ENCODE data around the gene SIAH2. TPM values are rescaled to one million over a fixed set of nuclear protein-coding genes. Genes with fewer than 3 reads are reported as not detected.

Gene SIAH2
- total RNA-seq, 1 donor from 2014 or later, result 27.6 TPM

DNA sequence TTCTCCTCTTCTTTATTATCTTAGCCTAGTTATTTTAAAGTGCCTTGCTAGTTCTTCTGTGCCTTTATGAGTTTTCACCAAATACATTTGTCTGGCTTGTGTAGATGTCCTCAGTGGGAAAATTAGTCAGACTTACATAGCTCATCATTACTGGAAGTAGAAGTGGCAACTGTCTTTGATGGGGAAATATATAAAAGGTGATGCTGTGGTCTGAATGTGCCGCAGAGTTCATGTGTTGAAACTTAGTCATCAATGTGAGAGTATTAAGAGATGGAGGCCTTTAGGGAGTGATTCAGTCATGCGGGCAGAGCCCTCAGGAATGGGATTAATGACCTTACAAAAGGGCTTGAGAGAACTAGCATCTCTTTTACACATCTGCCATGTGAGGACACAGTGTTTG lies 52.9 kb downstream of the SIAH2 start:
- Mint-ChIP-seq H3K4me1 (ENCODE audit: unreplicated experiment) (no peaks in the 10 kb centered on the region), H3K9me3 (ENCODE audit: unreplicated experiment) (peaks cover 37% of the 10 kb centered on the region), H3K36me3 (ENCODE audit: unreplicated experiment) (peaks cover 31% of the 10 kb centered on the region), H3K27me3 (ENCODE audit: unreplicated experiment) (peaks cover 11% of the 10 kb centered on the region), H3K27ac (ENCODE audit: unreplicated experiment) (no peak overlapping the region), H3K4me3 (ENCODE audit: unreplicated experiment) (no peak overlapping the region)
- DNase-seq (ENCODE audit: extremely low spot score, unreplicated experiment), result no peak
- TF ChIP-seq, protein P1, sequence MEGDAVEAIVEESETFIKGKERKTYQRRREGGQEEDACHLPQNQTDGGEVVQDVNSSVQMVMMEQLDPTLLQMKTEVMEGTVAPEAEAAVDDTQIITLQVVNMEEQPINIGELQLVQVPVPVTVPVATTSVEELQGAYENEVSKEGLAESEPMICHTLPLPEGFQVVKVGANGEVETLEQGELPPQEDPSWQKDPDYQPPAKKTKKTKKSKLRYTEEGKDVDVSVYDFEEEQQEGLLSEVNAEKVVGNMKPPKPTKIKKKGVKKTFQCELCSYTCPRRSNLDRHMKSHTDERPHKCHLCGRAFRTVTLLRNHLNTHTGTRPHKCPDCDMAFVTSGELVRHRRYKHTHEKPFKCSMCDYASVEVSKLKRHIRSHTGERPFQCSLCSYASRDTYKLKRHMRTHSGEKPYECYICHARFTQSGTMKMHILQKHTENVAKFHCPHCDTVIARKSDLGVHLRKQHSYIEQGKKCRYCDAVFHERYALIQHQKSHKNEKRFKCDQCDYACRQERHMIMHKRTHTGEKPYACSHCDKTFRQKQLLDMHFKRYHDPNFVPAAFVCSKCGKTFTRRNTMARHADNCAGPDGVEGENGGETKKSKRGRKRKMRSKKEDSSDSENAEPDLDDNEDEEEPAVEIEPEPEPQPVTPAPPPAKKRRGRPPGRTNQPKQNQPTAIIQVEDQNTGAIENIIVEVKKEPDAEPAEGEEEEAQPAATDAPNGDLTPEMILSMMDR (IDR thresholded peaks at IDR 0.05), result no peak

DNA sequence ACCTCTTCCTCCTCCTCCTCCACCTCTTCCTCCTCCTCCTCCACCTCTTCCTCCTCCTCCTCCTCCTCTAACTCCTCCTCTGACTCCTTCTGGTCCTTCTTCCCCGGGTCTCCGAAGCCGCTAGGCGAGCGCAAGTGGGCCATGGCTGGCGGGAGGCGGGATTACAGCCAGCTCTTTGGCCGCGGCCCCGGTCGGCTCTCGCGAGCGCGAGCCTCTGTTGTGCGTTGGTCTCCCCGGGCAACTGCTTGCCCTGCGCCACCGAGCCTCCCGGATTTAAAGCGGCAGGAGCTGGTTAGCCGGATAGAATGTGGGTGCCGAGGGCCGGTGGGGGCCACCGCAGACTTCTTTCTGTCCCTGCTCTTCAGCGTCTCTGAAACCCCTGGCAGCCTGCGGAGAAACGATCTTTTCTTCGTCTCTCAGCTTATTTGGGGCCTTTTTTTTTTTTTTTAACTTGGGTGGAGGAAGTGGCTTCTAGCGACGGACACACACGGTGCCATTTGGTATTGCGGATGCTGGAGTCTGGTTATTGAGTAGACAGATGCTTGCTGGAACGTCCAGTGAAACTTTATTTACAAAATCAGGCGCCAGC lies 59.1 kb downstream of the SIAH2 start, which contains the start of gene ERICH6:
ERICH6 (minus strand) TSS at position 165 of the 589 bp plus-strand sequence; CDS start at position 143, 22 bp downstream.
- Mint-ChIP-seq H3K9me3 (ENCODE audit: unreplicated experiment) (peaks cover 10% of the 10 kb centered on the region), H3K27me3 (ENCODE audit: unreplicated experiment) (no peaks in the 10 kb centered on the region), H3K36me3 (ENCODE audit: unreplicated experiment) (peaks cover 8% of the 10 kb centered on the region), H3K4me3 (ENCODE audit: unreplicated experiment) (peak within 1 kb of the TSS; percentile 96), H3K27ac (ENCODE audit: unreplicated experiment) (peak within 1 kb of the TSS; percentile 98), H3K4me1 (ENCODE audit: unreplicated experiment) (peaks cover 13% of the 10 kb centered on the region)
- peak; percentile 97 for DNase-seq (ENCODE audit: extremely low spot score, unreplicated experiment)
- TF ChIP-seq, protein P1 (IDR thresholded peaks at IDR 0.05), result no peak

DNA sequence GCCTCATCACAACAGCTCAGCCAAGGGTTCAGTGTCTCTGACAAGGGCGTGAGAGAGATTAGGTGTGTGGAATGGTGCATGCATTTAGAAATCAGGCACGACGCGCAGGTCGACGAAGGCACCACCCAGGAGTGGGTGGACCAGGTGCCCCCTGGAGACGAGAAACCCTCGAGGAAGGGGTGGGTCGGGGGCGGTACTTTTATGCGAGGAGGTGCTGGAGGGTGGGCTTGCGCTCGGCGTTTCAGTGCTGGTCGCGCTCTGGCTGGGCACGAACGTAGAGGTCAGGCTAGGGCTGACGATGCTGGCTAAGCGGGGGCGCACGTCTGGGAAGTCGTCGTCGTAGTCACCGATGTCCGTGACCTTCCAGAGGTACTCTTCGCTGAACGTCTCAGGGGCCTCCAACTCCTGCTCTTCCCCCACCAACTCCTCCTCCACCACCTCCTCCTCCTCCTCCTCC lies 59.6 kb downstream of the SIAH2 start:
- Mint-ChIP-seq H3K27ac (ENCODE audit: unreplicated experiment) (peak overlapping the region; percentile 98), H3K36me3 (ENCODE audit: unreplicated experiment) (peaks cover 6% of the 10 kb centered on the region), H3K9me3 (ENCODE audit: unreplicated experiment) (peaks cover 7% of the 10 kb centered on the region), H3K4me1 (ENCODE audit: unreplicated experiment) (peaks cover 13% of the 10 kb centered on the region), H3K4me3 (ENCODE audit: unreplicated experiment) (peak overlapping the region; percentile 96), H3K27me3 (ENCODE audit: unreplicated experiment) (no peaks in the 10 kb centered on the region)
- DNase-seq (ENCODE audit: extremely low spot score, unreplicated experiment), result no peak
- TF ChIP-seq, protein P1 (IDR thresholded peaks at IDR 0.05), result no peak

DNA sequence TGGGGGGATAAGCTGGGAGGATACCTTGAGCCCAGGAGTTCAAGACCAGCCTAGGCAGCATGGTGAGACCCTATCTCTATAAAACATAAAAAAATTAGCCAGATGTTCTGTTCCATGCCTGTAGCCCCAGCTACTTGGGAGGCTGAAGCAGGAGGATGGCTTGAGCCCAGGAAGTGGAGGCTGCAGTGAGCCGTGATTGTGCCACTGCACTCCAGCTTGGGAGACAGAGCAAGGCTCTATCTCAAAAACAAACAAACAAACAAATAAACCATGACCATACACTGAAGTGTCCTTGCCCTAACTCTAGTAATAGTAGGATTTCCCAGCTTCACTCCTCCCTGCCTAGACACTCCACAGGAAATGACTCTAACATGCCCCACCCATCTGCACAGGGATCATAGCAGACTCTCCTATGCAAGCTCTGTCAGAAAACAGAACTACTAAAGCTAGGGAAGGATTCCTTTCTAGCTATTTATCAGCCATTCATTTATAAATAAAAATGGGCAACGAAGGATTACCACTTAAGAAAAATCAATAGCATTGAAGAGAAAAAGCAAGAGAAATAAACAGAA lies 63.8 kb downstream of the SIAH2 start:
- no peak overlapping the region for H3K27ac Mint-ChIP-seq (ENCODE audit: unreplicated experiment)
- no peak for DNase-seq (ENCODE audit: extremely low spot score, unreplicated experiment)
- H3K36me3 Mint-ChIP-seq (ENCODE audit: unreplicated experiment), result no peaks in the 10 kb centered on the region
- H3K27me3 Mint-ChIP-seq (ENCODE audit: unreplicated experiment), result no peaks in the 10 kb centered on the region
- TF ChIP-seq, protein P1 (IDR thresholded peaks at IDR 0.05), result no peak
- H3K4me1 Mint-ChIP-seq (ENCODE audit: unreplicated experiment), result peaks cover 13% of the 10 kb centered on the region
- no peaks in the 10 kb centered on the region for H3K9me3 Mint-ChIP-seq (ENCODE audit: unreplicated experiment)
- H3K4me3 Mint-ChIP-seq (ENCODE audit: unreplicated experiment), result no peak overlapping the region

DNA sequence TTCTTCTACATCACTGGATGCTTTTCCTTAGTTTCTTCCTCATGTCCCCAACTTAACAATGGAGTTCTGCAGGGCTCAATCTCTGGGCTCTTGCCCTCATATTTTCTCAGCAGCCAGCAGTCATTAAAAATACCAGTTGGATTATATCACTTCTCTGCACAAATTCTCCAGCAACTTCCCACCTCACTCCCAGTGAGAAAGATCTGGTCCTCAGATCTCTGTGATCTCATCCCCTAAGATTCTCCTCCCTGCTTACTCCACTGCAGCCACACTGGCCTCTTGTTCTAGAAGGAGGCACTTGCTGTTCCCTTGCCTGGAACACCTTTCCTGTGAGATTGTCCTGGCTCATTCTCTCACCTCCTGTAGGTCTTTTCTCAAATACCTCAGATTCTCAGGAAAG lies 65.3 kb downstream of the SIAH2 start:
- Mint-ChIP-seq H3K4me3 (ENCODE audit: unreplicated experiment) (no peak overlapping the region), H3K27ac (ENCODE audit: unreplicated experiment) (no peak overlapping the region), H3K9me3 (ENCODE audit: unreplicated experiment) (no peaks in the 10 kb centered on the region), H3K36me3 (ENCODE audit: unreplicated experiment) (no peaks in the 10 kb centered on the region), H3K4me1 (ENCODE audit: unreplicated experiment) (peaks cover 11% of the 10 kb centered on the region), H3K27me3 (ENCODE audit: unreplicated experiment) (no peaks in the 10 kb centered on the region)
- TF ChIP-seq, protein P1 (IDR thresholded peaks at IDR 0.05), result no peak
- DNase-seq (ENCODE audit: extremely low spot score, unreplicated experiment), result no peak

Data from osteocyte (in vitro differentiated cells).